B cell (primary cell): ENCODE results near the gene EXT2.

ENCODE experiments used
- EZH2 ChIP-seq: IDR thresholded peaks from 2 replicates; pipeline ENCODE4 v1.6.1; 2012; ENCODE audit warnings: borderline replicate concordance, low read depth, mild to moderate bottlenecking, moderate library complexity, low read length; ENCODE audit not compliant: insufficient read depth, poor library complexity, severe bottlenecking
- TF ChIP-seq, protein P1 (sequence below): fragments of 200-600 bp; IDR thresholded peaks from one replicate; pipeline ENCODE4 v1.8.0; 2022; ENCODE audit warnings: antibody characterized with exemption, mild to moderate bottlenecking

- TF ChIP-seq, protein P1, sequence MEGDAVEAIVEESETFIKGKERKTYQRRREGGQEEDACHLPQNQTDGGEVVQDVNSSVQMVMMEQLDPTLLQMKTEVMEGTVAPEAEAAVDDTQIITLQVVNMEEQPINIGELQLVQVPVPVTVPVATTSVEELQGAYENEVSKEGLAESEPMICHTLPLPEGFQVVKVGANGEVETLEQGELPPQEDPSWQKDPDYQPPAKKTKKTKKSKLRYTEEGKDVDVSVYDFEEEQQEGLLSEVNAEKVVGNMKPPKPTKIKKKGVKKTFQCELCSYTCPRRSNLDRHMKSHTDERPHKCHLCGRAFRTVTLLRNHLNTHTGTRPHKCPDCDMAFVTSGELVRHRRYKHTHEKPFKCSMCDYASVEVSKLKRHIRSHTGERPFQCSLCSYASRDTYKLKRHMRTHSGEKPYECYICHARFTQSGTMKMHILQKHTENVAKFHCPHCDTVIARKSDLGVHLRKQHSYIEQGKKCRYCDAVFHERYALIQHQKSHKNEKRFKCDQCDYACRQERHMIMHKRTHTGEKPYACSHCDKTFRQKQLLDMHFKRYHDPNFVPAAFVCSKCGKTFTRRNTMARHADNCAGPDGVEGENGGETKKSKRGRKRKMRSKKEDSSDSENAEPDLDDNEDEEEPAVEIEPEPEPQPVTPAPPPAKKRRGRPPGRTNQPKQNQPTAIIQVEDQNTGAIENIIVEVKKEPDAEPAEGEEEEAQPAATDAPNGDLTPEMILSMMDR = peak; percentile 82
- no peak for TF ChIP-seq EZH2
These were observed 1.1 kb upstream of the EXT2 start for GRCh38 chr11:44094260-44094868.
